Measurements from ENCODE around the gene PCMTD2. TPM values are rescaled to one million over a fixed set of nuclear protein-coding genes. Genes with fewer than 3 reads are reported as not detected.
A peak's percentile ranks its signal among the peaks of the same experiment; 100 is the strongest.
"Not testable (repeated sequence)": the region's sequence is repeated elsewhere in the genome, so short reads cannot be mapped to it uniquely, and the experiment has no call there.

PCMTD2 gene
- polyA plus RNA-seq, 2 of the 4 experiments (the other 2 are of a cell fraction) = 19.9 to 41.8 TPM

DNA sequence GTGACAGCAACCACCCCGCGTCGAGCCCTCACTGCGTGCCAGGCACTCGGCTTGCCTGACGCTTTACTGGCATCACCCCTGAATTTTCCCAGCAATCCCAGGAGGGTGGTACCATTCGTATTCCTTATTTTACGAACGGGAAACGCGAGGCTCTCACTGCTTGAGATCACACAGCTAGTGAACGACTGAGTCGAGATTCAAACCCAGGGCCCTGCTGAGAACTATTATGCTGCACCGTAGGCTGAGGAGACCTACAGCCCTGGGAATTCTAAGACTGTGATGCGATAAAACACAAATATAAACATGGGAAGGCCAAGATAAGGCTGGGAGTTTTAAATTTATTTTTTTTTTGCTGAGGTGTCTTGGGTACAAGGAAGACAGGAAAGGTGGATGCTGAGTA lies 60.3 kb downstream of the PCMTD2 start:
- peak overlapping the region; percentile 96; the same call in 2 of the 3 replicates for H3K4me2 ChIP-seq
- H3K9me3 ChIP-seq; ATAC-seq; POLR2A ChIA-PET; DNase-seq (ENCODE audit: low read depth in 1 of 2, low spot score in 1 of 2); FAIRE-seq; H3K4me1 ChIP-seq; H3K27ac ChIP-seq; CTCF ChIA-PET: not testable (repeated sequence)
- peak overlapping the region; percentile 53; the same call in 1 of the 3 replicates for H3K4me3 ChIP-seq
- 74% methylated on average over 14 of the region's 15 CpGs for WGBS (ENCODE audit: missing lambda C conversion rate)

DNA sequence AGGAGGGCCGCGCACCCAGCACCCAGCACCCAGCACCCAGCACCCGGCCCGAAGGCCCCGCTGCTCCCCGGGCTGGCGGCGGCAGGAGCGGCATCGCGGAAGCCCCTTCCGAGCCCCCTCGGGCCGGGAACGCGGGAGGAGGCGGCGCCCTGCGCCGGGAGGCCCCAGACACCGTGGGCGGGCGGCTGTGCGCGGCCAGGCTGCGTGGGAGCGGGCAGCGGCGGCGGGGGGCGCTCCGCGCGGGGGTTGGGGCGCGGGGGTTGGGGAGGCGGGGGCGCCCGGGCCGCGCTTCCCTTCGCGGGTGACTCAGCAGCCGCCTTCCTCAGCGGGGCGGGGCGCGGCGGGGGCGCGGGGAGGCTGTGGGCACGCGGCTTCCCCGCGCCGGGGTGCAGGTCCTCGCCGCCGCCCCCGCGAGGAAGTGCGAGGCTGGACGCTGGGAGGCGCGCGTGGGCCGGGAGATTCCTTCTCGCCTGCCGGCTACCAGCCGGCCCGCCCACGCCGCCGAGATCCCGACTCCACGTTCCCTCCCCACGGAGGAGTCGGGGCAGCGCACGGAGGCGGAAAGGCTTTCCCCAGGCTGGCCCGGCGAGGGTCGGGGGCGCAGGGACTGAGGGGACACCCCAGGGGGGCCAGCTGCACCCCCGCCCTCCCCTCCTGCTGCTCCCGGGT lies 61.0 kb downstream of the PCMTD2 start:
- POLR2A ChIA-PET; H3K9me3 ChIP-seq; FAIRE-seq; H3K4me1 ChIP-seq; CTCF ChIA-PET; DNase-seq (ENCODE audit: low read depth in 1 of 2, low spot score in 1 of 2): not testable (repeated sequence)
- 31% methylated on average over 27 of the region's 87 CpGs for WGBS (ENCODE audit: missing lambda C conversion rate)
- TF ChIP-seq, protein P1, sequence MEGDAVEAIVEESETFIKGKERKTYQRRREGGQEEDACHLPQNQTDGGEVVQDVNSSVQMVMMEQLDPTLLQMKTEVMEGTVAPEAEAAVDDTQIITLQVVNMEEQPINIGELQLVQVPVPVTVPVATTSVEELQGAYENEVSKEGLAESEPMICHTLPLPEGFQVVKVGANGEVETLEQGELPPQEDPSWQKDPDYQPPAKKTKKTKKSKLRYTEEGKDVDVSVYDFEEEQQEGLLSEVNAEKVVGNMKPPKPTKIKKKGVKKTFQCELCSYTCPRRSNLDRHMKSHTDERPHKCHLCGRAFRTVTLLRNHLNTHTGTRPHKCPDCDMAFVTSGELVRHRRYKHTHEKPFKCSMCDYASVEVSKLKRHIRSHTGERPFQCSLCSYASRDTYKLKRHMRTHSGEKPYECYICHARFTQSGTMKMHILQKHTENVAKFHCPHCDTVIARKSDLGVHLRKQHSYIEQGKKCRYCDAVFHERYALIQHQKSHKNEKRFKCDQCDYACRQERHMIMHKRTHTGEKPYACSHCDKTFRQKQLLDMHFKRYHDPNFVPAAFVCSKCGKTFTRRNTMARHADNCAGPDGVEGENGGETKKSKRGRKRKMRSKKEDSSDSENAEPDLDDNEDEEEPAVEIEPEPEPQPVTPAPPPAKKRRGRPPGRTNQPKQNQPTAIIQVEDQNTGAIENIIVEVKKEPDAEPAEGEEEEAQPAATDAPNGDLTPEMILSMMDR (IDR thresholded peaks at IDR 0.05) = peak; percentile 17; the same call in 2 of the 3 replicates
- TF ChIP-seq RAD21 (conservative IDR thresholded peaks at IDR 0.05 in 1 of 2, IDR thresholded peaks at IDR 0.05 in 1 of 2) = 0 out of 5 replicates have a peak, but pooled peaks of 1 of the 2 experiments have one; percentile 17
- Histone ChIP-seq H3K27ac (peak overlapping the region in 1 of 2 experiments; percentile 80; a peak in 3 of 6 replicates), H3K4me2 (peak overlapping the region; percentile 96), H3K4me3 (peak overlapping the region; percentile 53)
- ATAC-seq = peak; percentile 43 to 69; a peak in 5 of 6 replicates

DNA sequence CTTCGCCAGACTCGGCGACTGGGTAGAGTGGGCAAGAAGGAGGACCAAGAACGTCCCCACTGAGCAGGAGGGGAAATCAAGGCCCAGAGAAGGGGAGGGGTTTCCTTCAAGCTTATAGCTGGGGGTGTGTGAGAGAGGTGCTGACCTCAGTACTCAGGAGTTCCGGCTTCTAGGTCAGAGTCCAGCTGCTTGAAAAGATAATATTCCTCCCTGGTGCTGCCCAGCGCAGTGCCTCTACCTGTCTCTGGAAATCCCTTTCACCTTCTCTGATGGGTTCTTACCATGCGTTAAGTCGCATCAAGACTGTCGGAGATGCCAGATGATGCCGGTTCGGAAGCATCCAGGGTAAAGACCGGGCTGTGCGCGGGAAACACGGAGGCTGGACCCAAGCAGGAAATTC lies 61.8 kb downstream of the PCMTD2 start:
- peak in 1 of 2 experiments; percentile 50; a peak in 3 of 6 replicates for ATAC-seq

DNA sequence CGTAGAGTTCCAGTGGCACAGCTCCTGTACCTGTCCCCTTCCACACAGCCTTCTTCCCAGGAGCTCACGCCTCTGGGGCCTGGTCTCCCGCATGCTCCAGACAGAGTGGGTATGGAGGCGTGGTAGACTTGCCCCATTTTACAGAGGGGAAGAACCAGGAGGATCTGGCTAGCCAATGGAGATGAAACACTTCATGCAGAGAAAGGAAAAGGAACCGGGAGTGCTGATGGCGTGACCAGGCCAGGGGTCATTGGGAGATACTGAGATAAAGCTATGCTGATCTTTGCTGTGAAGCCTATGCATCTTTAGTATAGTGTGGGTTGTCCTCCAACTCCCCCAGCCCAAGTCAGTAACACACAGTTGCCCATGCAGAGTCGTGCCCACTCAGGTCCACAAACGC lies 62.5 kb downstream of the PCMTD2 start:
- CTCF ChIA-PET; H3K9me3 ChIP-seq; ATAC-seq; H3K4me3 ChIP-seq; FAIRE-seq; H3K27ac ChIP-seq; DNase-seq (ENCODE audit: low read depth in 1 of 2, low spot score in 1 of 2); POLR2A ChIA-PET; H3K4me1 ChIP-seq; H3K4me2 ChIP-seq: not testable (repeated sequence)
- WGBS (ENCODE audit: missing lambda C conversion rate) = 71% methylated on average over 4 of the region's 8 CpGs

More for the DNA sequence above, 61.8 kb downstream of the PCMTD2 start:
- H3K9me3 ChIP-seq; DNase-seq (ENCODE audit: low read depth in 1 of 2, low spot score in 1 of 2); H3K27ac ChIP-seq; H3K4me3 ChIP-seq; CTCF ChIA-PET; H3K4me2 ChIP-seq; POLR2A ChIA-PET; H3K4me1 ChIP-seq; FAIRE-seq: not testable (repeated sequence)
- WGBS (ENCODE audit: missing lambda C conversion rate) = 91% methylated on average over 11 of the region's 15 CpGs

DNA sequence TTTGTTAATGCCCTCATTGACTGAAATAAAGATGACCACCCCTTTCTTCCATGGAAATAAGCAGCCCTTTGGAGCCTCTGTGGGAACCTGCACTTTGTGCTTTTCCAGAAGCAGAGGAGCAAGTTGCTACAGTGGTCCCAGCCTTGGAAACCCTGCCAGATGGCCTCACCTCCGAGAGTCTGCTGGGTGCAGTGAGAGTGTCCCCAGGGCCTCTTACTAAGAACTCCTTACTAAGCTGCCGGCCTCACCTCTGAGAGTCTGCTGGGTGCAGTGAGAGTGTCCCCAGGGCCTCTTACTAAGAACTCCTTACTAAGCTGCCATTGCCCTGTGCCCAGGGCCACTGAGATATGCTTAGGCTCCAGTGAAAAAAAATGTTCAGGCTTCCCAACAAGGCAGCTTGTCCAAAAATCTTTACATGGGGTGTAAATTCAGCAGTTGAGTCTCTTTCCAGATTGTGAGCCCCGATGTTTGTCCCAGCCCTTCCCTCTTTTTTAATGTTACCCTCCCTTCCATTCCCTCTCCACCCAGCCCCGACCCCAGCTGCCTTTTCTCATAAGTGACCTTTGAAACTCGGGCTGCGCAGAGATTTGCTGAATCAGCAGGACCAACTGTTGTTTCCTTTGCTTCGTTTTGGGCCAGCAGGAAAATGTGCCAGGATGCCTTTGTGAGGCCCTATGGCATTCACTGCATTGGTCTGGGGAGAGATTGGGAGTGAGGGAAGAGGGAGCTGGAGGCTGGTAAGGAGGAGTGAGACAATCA lies 66.7 kb downstream of the PCMTD2 start:
- H3K27ac ChIP-seq; FAIRE-seq; H3K4me1 ChIP-seq; H3K9me3 ChIP-seq; CTCF ChIA-PET; DNase-seq (ENCODE audit: low read depth in 1 of 2, low spot score in 1 of 2); H3K4me3 ChIP-seq; H3K4me2 ChIP-seq; POLR2A ChIA-PET: not testable (repeated sequence)
- WGBS (ENCODE audit: missing lambda C conversion rate) = 20% methylated on average over 7 of the region's 7 CpGs
- ATAC-seq = peak in 1 of 2 experiments; percentile 54; a peak in 2 of 6 replicates
- TF ChIP-seq MAFK (IDR thresholded peaks at IDR 0.05; ENCODE audit: partially characterized antibody) = peak; percentile 71

Small RNA genes lying within 50 kb of the gene (small RNA-seq; reads per million reads assigned to genes)
- gene AL137028.2 = 0 reads per million in 6 experiments

Other genes with a start within 250 kb of the PCMTD2 start
- 0.13 and 0.21 TPM in 2 replicates for gene C20orf204, start 219.6 kb upstream of the PCMTD2 start, polyA plus RNA-seq (2011; rRNA removed)
- 0.49 to 0.69 TPM (median 0.59 TPM) in 3 replicates for gene C20orf204, start 219.6 kb upstream of the PCMTD2 start, polyA plus RNA-seq (2017; fragmentation: RNase III; extraction: RNeasy Plus Mini Kit Qiagen cat#74134 plus additional on column Dnase treatment)
- gene SOX18, start 206.1 kb upstream of the PCMTD2 start, polyA plus RNA-seq (2011; rRNA removed) = 0.13 and 0.19 TPM in 2 replicates
- 0.92 to 1.4 TPM (median 1.3 TPM) in 3 replicates for gene SOX18, start 206.1 kb upstream of the PCMTD2 start, polyA plus RNA-seq (2017; fragmentation: RNase III; extraction: RNeasy Plus Mini Kit Qiagen cat#74134 plus additional on column Dnase treatment)
- 11.2 and 13.3 TPM in 2 replicates for gene TCEA2, start 192.6 kb upstream of the PCMTD2 start, polyA plus RNA-seq (2011; rRNA removed)
- 23.3 to 34.7 TPM (median 29.8 TPM) in 3 replicates for gene TCEA2, start 192.6 kb upstream of the PCMTD2 start, polyA plus RNA-seq (2017; fragmentation: RNase III; extraction: RNeasy Plus Mini Kit Qiagen cat#74134 plus additional on column Dnase treatment)
- gene RGS19, start 176.2 kb upstream of the PCMTD2 start, polyA plus RNA-seq (2011; rRNA removed) = 12.3 and 13.8 TPM in 2 replicates
- 16.1 to 18.8 TPM (median 16.5 TPM) in 3 replicates for gene RGS19, start 176.2 kb upstream of the PCMTD2 start, polyA plus RNA-seq (2017; fragmentation: RNase III; extraction: RNeasy Plus Mini Kit Qiagen cat#74134 plus additional on column Dnase treatment)
- gene OPRL1, start 175.7 kb upstream of the PCMTD2 start, polyA plus RNA-seq (2011; rRNA removed) = 0.54 and 0.98 TPM in 2 replicates
- gene OPRL1, start 175.7 kb upstream of the PCMTD2 start, polyA plus RNA-seq (2017; fragmentation: RNase III; extraction: RNeasy Plus Mini Kit Qiagen cat#74134 plus additional on column Dnase treatment) = 0.83 to 1.5 TPM (median 1.2 TPM) in 3 replicates
- 0.14 TPM in 1 of 2 replicates, not detected in the other for gene LKAAEAR1, start 171.3 kb upstream of the PCMTD2 start, polyA plus RNA-seq (2011; rRNA removed)
- 0.49 to 0.60 TPM (median 0.56 TPM) in 3 replicates for gene LKAAEAR1, start 171.3 kb upstream of the PCMTD2 start, polyA plus RNA-seq (2017; fragmentation: RNase III; extraction: RNeasy Plus Mini Kit Qiagen cat#74134 plus additional on column Dnase treatment)
- not detected in 2 replicates for gene NPBWR2, start 148.2 kb upstream of the PCMTD2 start, polyA plus RNA-seq (2011; rRNA removed)
- not detected in 3 replicates for gene NPBWR2, start 148.2 kb upstream of the PCMTD2 start, polyA plus RNA-seq (2017; fragmentation: RNase III; extraction: RNeasy Plus Mini Kit Qiagen cat#74134 plus additional on column Dnase treatment)
- 0.22 and 0.29 TPM in 2 replicates for gene MYT1, start 91.3 kb upstream of the PCMTD2 start, polyA plus RNA-seq (2011; rRNA removed)
- 0.21 to 0.26 TPM (median 0.26 TPM) in 3 replicates for gene MYT1, start 91.3 kb upstream of the PCMTD2 start, polyA plus RNA-seq (2017; fragmentation: RNase III; extraction: RNeasy Plus Mini Kit Qiagen cat#74134 plus additional on column Dnase treatment)